Transverse colon (tissue), 4 donors: ENCODE measurements around the gene RPTN.

Source experiments
- EP300 ChIP-seq: sonication (generic); formaldehyde crosslinking; IDR thresholded peaks from one replicate; pipeline ENCODE4 v1.6.1; 2017; ENCODE audit warnings: antibody characterized with exemption, low read depth
- POLR2A ChIP-seq: fragments of 450-650 bp; IDR thresholded peaks from one replicate; pipeline ENCODE4 v1.6.1; 2016; ENCODE audit warnings: antibody characterized with exemption, mild to moderate bottlenecking, moderate library complexity
- POLR2AphosphoS5 ChIP-seq, 3 donors: sonication (generic); formaldehyde crosslinking; IDR thresholded peaks; one replicate each; pipeline ENCODE4 v1.6.1; 2016; ENCODE audit warnings: antibody characterized with exemption in 3 of 3
- TF ChIP-seq, protein P1 (sequence below), 5 experiments: fragments of 200-600 bp in 3 of 5; fragments of 450-650 bp in 2 of 5; sonication (generic) in 3 of 5; IDR thresholded peaks; 1 replicate in 2 of 5; 2 replicates in 3 of 5; pipeline ENCODE4 v1.5.1; 2016 to 2017; ENCODE audit warnings: antibody characterized with exemption in 5 of 5, inconsistent platforms in 3 of 5, mild to moderate bottlenecking in 2 of 5, moderate library complexity in 1 of 5

GRCh38 chr1:152110860-152111514 lies 48.0 kb downstream of the RPTN start:
- TF ChIP-seq POLR2AphosphoS5 (IDR thresholded peaks at IDR 0.05) (no peak), POLR2A (no peak), EP300 (no peak)
- TF ChIP-seq, protein P1, sequence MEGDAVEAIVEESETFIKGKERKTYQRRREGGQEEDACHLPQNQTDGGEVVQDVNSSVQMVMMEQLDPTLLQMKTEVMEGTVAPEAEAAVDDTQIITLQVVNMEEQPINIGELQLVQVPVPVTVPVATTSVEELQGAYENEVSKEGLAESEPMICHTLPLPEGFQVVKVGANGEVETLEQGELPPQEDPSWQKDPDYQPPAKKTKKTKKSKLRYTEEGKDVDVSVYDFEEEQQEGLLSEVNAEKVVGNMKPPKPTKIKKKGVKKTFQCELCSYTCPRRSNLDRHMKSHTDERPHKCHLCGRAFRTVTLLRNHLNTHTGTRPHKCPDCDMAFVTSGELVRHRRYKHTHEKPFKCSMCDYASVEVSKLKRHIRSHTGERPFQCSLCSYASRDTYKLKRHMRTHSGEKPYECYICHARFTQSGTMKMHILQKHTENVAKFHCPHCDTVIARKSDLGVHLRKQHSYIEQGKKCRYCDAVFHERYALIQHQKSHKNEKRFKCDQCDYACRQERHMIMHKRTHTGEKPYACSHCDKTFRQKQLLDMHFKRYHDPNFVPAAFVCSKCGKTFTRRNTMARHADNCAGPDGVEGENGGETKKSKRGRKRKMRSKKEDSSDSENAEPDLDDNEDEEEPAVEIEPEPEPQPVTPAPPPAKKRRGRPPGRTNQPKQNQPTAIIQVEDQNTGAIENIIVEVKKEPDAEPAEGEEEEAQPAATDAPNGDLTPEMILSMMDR (IDR thresholded peaks at IDR 0.05) = no peak
